ENCODE measurements around the gene REXO4. TPM values are rescaled to one million over a fixed set of nuclear protein-coding genes. Genes with fewer than 3 reads are reported as not detected.

The REXO4 gene
- total RNA-seq, 1 experiment from 2014 or later = 43.6 TPM

- intact Hi-C loops (cut with micrococcal nuclease; ENCODE audit: unreplicated experiment) = no loop called here
- Mint-ChIP-seq H3K27me3 (ENCODE audit: insufficient read depth, unreplicated experiment) (no peaks in the 10 kb centered on the region), H3K27ac (ENCODE audit: unreplicated experiment) (peak overlapping the region; percentile 70), H3K9me3 (ENCODE audit: unreplicated experiment) (no peaks in the 10 kb centered on the region), H3K4me3 (ENCODE audit: unreplicated experiment) (no peak overlapping the region), H3K36me3 (ENCODE audit: insufficient read depth, unreplicated experiment) (no peaks in the 10 kb centered on the region), H3K4me1 (ENCODE audit: low read depth, unreplicated experiment) (peaks cover 12% of the 10 kb centered on the region)
- no peaks in the 10 kb centered on the region for H3K36me3 ChIP-seq (ENCODE audit: control insufficient read depth, insufficient read depth, low read length)
- peaks cover 17% of the 10 kb centered on the region for H3K4me1 ChIP-seq
- POLR2A ChIA-PET = no interaction called here
- no TSS peak for BruUV-seq (replicated peaks)
- H3K4me3 ChIP-seq (ENCODE audit: low read depth, low read length) = no peak overlapping the region
- CTCF ChIA-PET = no interaction called here
- DNase-seq = no peak
- TF ChIP-seq CTCF (IDR thresholded peaks at IDR 0.05; ENCODE audit: insufficient read depth in 1 of 2, low read depth in 1 of 2, low read length in 1 of 2, severe bottlenecking in 1 of 2, unreplicated experiment in 1 of 2) = no peak
- no peaks in the 10 kb centered on the region for H3K9me3 ChIP-seq
- no peaks in the 10 kb centered on the region for H3K27me3 ChIP-seq (replicated peaks; ENCODE audit: control insufficient read depth, insufficient read depth, low read length)
Measured at GRCh38 chr9:133390713-133391112, 27.1 kb downstream of the REXO4 start.

GRCh38 chr9:133389562-133389961 lies 28.2 kb downstream of the REXO4 start:
- Mint-ChIP-seq H3K4me3 (ENCODE audit: unreplicated experiment) (no peak overlapping the region), H3K27ac (ENCODE audit: unreplicated experiment) (no peak overlapping the region), H3K4me1 (ENCODE audit: low read depth, unreplicated experiment) (peaks cover 12% of the 10 kb centered on the region), H3K27me3 (ENCODE audit: insufficient read depth, unreplicated experiment) (no peaks in the 10 kb centered on the region), H3K9me3 (ENCODE audit: unreplicated experiment) (no peaks in the 10 kb centered on the region), H3K36me3 (ENCODE audit: insufficient read depth, unreplicated experiment) (no peaks in the 10 kb centered on the region)
- Histone ChIP-seq H3K4me1 (peaks cover 17% of the 10 kb centered on the region), H3K36me3 (ENCODE audit: control insufficient read depth, insufficient read depth, low read length) (no peaks in the 10 kb centered on the region), H3K4me3 (ENCODE audit: low read depth, low read length) (no peak overlapping the region), H3K27me3 (replicated peaks; ENCODE audit: control insufficient read depth, insufficient read depth, low read length) (no peaks in the 10 kb centered on the region), H3K9me3 (no peaks in the 10 kb centered on the region)
- TF ChIP-seq CTCF (IDR thresholded peaks at IDR 0.05; ENCODE audit: insufficient read depth in 1 of 2, low read depth in 1 of 2, low read length in 1 of 2, severe bottlenecking in 1 of 2, unreplicated experiment in 1 of 2) = no peak
- no peak for DNase-seq
- CTCF ChIA-PET = interaction anchor here (0.6 kb wide), 1 partner anchor 29 kb away, joined by 4 read pairs; no protein-coding TSS in a partner anchor
- no TSS peak for BruUV-seq (replicated peaks)
- POLR2A ChIA-PET = no interaction called here
- intact Hi-C loops (cut with micrococcal nuclease; ENCODE audit: unreplicated experiment) = no loop called here

GRCh38 chr9:133389025-133389557 lies 28.7 kb downstream of the REXO4 start:
- peaks cover 17% of the 10 kb centered on the region for H3K4me1 ChIP-seq
- intact Hi-C loops (cut with micrococcal nuclease; ENCODE audit: unreplicated experiment) = no loop called here
- H3K9me3 ChIP-seq = no peaks in the 10 kb centered on the region
- no peaks in the 10 kb centered on the region for H3K36me3 Mint-ChIP-seq (ENCODE audit: insufficient read depth, unreplicated experiment)
- no peak overlapping the region for H3K4me3 ChIP-seq (ENCODE audit: low read depth, low read length)
- no peak overlapping the region for H3K4me3 Mint-ChIP-seq (ENCODE audit: unreplicated experiment)
- DNase-seq = no peak
- POLR2A ChIA-PET = interaction anchor here (0.6 kb wide), 1 partner anchor 13 kb away, joined by 4 read pairs; no protein-coding TSS in a partner anchor
- H3K9me3 Mint-ChIP-seq (ENCODE audit: unreplicated experiment) = no peaks in the 10 kb centered on the region
- TF ChIP-seq CTCF (IDR thresholded peaks at IDR 0.05; ENCODE audit: insufficient read depth in 1 of 2, low read depth in 1 of 2, low read length in 1 of 2, severe bottlenecking in 1 of 2, unreplicated experiment in 1 of 2) = no peak
- no peaks in the 10 kb centered on the region for H3K27me3 ChIP-seq (replicated peaks; ENCODE audit: control insufficient read depth, insufficient read depth, low read length)
- no peaks in the 10 kb centered on the region for H3K36me3 ChIP-seq (ENCODE audit: control insufficient read depth, insufficient read depth, low read length)
- peaks cover 12% of the 10 kb centered on the region for H3K4me1 Mint-ChIP-seq (ENCODE audit: low read depth, unreplicated experiment)
- H3K27ac Mint-ChIP-seq (ENCODE audit: unreplicated experiment) = no peak overlapping the region
- H3K27me3 Mint-ChIP-seq (ENCODE audit: insufficient read depth, unreplicated experiment) = no peaks in the 10 kb centered on the region
- BruUV-seq (replicated peaks) = no TSS peak
- CTCF ChIA-PET = no interaction called here

Data from Caco-2 (cell line).